H9 (cell line): Measurements from ENCODE around the gene CHAF1A. TPM values are rescaled to one million over a fixed set of nuclear protein-coding genes. Genes with fewer than 3 reads are reported as not detected.

Experiments used
- DNase-seq: peaks from one replicate; pipeline ENCODE4 v3.0.0-alpha.2; 2017
- H2AFZ ChIP-seq: one replicate; pipeline ENCODE4 v1.6.1; 2013; ENCODE audit warnings: mild to moderate bottlenecking, low read length, control low read depth, moderate library complexity
- H2AK5ac ChIP-seq: 2 replicates; pipeline ENCODE4 v1.6.1; 2013; ENCODE audit warnings: low read length, control low read depth, mixed read lengths; ENCODE audit not compliant: insufficient read length
- H2BK120ac ChIP-seq: one replicate; pipeline ENCODE4 v1.6.1; 2013; ENCODE audit warnings: low read depth, mild to moderate bottlenecking, low read length, control low read depth, inconsistent platforms; ENCODE audit not compliant: poor library complexity, severe bottlenecking
- H2BK12ac ChIP-seq: 2 replicates; pipeline ENCODE4 v1.6.1; 2013; ENCODE audit warnings: low read length, control low read depth, mixed read lengths, low read depth; ENCODE audit not compliant: insufficient read length
- H2BK15ac ChIP-seq: 2 replicates; pipeline ENCODE4 v1.6.1; 2013; ENCODE audit warnings: low read depth, low read length, control low read depth
- H2BK20ac ChIP-seq: one replicate; pipeline ENCODE4 v1.6.1; 2013; ENCODE audit warnings: low read depth, mild to moderate bottlenecking, low read length, control low read depth, inconsistent platforms; ENCODE audit not compliant: poor library complexity, severe bottlenecking
- H2BK5ac ChIP-seq: 2 replicates; pipeline ENCODE4 v1.6.1; 2013; ENCODE audit warnings: low read length, control low read depth, mixed read lengths; ENCODE audit not compliant: insufficient read length
- H3K14ac ChIP-seq: 2 replicates; pipeline ENCODE4 v1.6.1; 2013; ENCODE audit warnings: low read length, control low read depth; ENCODE audit not compliant: insufficient read depth
- H3K18ac ChIP-seq: 2 replicates; pipeline ENCODE4 v1.6.1; 2013; ENCODE audit warnings: low read depth, mild to moderate bottlenecking, mixed read lengths, low read length, control low read depth; ENCODE audit not compliant: insufficient read length
- H3K23ac ChIP-seq: 2 replicates; pipeline ENCODE4 v1.6.1; 2013; ENCODE audit warnings: low read length, control low read depth, mixed read lengths, low read depth; ENCODE audit not compliant: insufficient read length
- H3K23me2 ChIP-seq: 2 replicates; pipeline ENCODE4 v1.6.1; 2013; ENCODE audit warnings: low read depth, mild to moderate bottlenecking, mixed read lengths, low read length, control low read depth; ENCODE audit not compliant: insufficient read length, poor library complexity, severe bottlenecking
- H3K27ac ChIP-seq: 2 replicates; pipeline ENCODE4 v1.5.1; 2013; ENCODE audit warnings: low read length, control low read depth, mixed read lengths, low read depth; ENCODE audit not compliant: insufficient read length
- H3K27me3 ChIP-seq: 2 replicates; pipeline ENCODE4 v1.6.1; 2013; ENCODE audit warnings: low read length, control low read depth, inconsistent platforms; ENCODE audit not compliant: insufficient read depth
- H3K4ac ChIP-seq: 2 replicates; pipeline ENCODE4 v1.6.1; 2013; ENCODE audit warnings: low read depth, mild to moderate bottlenecking, control low read depth, inconsistent platforms, low read length, moderate library complexity
- H3K4me1 ChIP-seq: 2 replicates; pipeline ENCODE4 v1.6.1; 2013; ENCODE audit warnings: low read length, control low read depth, inconsistent platforms; ENCODE audit not compliant: insufficient read depth
- H3K4me2 ChIP-seq: 2 replicates; pipeline ENCODE4 v1.6.1; 2013; ENCODE audit warnings: low read length, control low read depth, mixed read lengths; ENCODE audit not compliant: insufficient read length, insufficient read depth
- H3K56ac ChIP-seq: 2 replicates; pipeline ENCODE4 v1.6.1; 2013; ENCODE audit warnings: low read depth, mild to moderate bottlenecking, mixed read lengths, low read length, control low read depth; ENCODE audit not compliant: insufficient read length
- H3K79me1 ChIP-seq: 2 replicates; pipeline ENCODE4 v1.6.1; 2013; ENCODE audit warnings: low read depth, mild to moderate bottlenecking, moderate library complexity, low read length, control low read depth, inconsistent platforms; ENCODE audit not compliant: insufficient read depth, poor library complexity, severe bottlenecking
- H3K79me2 ChIP-seq: 2 replicates; pipeline ENCODE4 v1.6.1; 2013; ENCODE audit warnings: low read length, control low read depth, inconsistent platforms; ENCODE audit not compliant: insufficient read depth
- H3K9ac ChIP-seq: 2 replicates; pipeline ENCODE4 v1.6.1; 2013; ENCODE audit warnings: low read length, control low read depth, mixed read lengths; ENCODE audit not compliant: insufficient read length; ENCODE audit errors: extremely low read depth
- H3K9me3 ChIP-seq: one replicate; pipeline ENCODE4 v1.6.1; 2013; ENCODE audit warnings: low read depth, low read length, inconsistent platforms; ENCODE audit not compliant: control insufficient read depth
- H3T11ph ChIP-seq: one replicate; pipeline ENCODE4 v1.6.1; 2013; ENCODE audit warnings: mild to moderate bottlenecking, low read length, control low read depth, inconsistent platforms
- H4K20me1 ChIP-seq: one replicate; pipeline ENCODE4 v1.6.1; 2013; ENCODE audit not compliant: control insufficient read depth, insufficient read length, insufficient read depth
- H4K5ac ChIP-seq: 2 replicates; pipeline ENCODE4 v1.6.1; 2013; ENCODE audit warnings: low read depth, mild to moderate bottlenecking, mixed read lengths, low read length, control low read depth; ENCODE audit not compliant: insufficient read length
- H4K8ac ChIP-seq: replicated peaks from 2 replicates; pipeline ENCODE4 v1.6.1; 2013; ENCODE audit warnings: low read length, control low read depth, mixed read lengths, low read depth; ENCODE audit not compliant: insufficient read length
- H4K91ac ChIP-seq: 2 replicates; pipeline ENCODE4 v1.6.1; 2013; ENCODE audit warnings: low read depth, mild to moderate bottlenecking, moderate library complexity, mixed read lengths, low read length, control low read depth; ENCODE audit not compliant: insufficient read length
- H3K27ac Mint-ChIP-seq, 3 experiments: 2 replicates in 2 of 3; 3 replicates in 1 of 3; pipeline ENCODE4 v1.8.0; 2020 to 2021; ENCODE audit warnings: mixed read lengths in 3 of 3, mild to moderate bottlenecking in 1 of 3, moderate library complexity in 1 of 3
- H3K27me3 Mint-ChIP-seq: 2 replicates; pipeline ENCODE4 v1.8.0; 2021; ENCODE audit warnings: low read depth, mild to moderate bottlenecking, moderate library complexity, mixed read lengths
- H3K36me3 Mint-ChIP-seq, 3 experiments: 2 replicates in 2 of 3; 3 replicates in 1 of 3; pipeline ENCODE4 v1.8.0; 2020 to 2021; ENCODE audit warnings: low read depth in 3 of 3, mixed read lengths in 3 of 3; ENCODE audit not compliant: insufficient read depth in 1 of 3
- H3K4me1 Mint-ChIP-seq, 2 experiments: 2 replicates each; pipeline ENCODE4 v1.8.0; 2020; ENCODE audit warnings: mixed read lengths in 2 of 2
- H3K4me3 Mint-ChIP-seq, 2 experiments: 2 replicates in 1 of 2; 3 replicates in 1 of 2; pipeline ENCODE4 v1.8.0; 2020 to 2021; ENCODE audit warnings: mild to moderate bottlenecking in 2 of 2, mixed read lengths in 2 of 2, moderate library complexity in 1 of 2
- H3K9me3 Mint-ChIP-seq, 2 experiments: 2 replicates in 1 of 2; 3 replicates in 1 of 2; pipeline ENCODE4 v1.8.0; 2020; ENCODE audit warnings: mild to moderate bottlenecking in 2 of 2, mixed read lengths in 2 of 2, moderate library complexity in 1 of 2
- CTCF ChIP-seq: fragments of 200-600 bp; sonication (generic); conservative IDR thresholded peaks from 3 replicates; pipeline ENCODE4 v1.8.0; 2021; ENCODE audit warnings: antibody characterized with exemption, mild to moderate bottlenecking
- WGBS: extraction: QIAGEN DNeasy Blood & Tissue Kit; methylation state at CpG from one replicate; pipeline ENCODE4 v1.1.7; 2013; ENCODE audit warnings: missing lambda C conversion rate, low lambda C conversion rate, mixed read lengths; ENCODE audit not compliant: insufficient read length; ENCODE audit errors: extremely low coverage; 5-methylcytosine and 5-hydroxymethylcytosine counted together
- total RNA-seq: library from RNA; stranded (reverse); gene quantifications from 2 replicates; pipeline ENCODE4 v1.2.1, GENCODE V29; 2021

Gene CHAF1A
- total RNA-seq, 1 experiment from 2014 or later, result 143 TPM

DNA sequence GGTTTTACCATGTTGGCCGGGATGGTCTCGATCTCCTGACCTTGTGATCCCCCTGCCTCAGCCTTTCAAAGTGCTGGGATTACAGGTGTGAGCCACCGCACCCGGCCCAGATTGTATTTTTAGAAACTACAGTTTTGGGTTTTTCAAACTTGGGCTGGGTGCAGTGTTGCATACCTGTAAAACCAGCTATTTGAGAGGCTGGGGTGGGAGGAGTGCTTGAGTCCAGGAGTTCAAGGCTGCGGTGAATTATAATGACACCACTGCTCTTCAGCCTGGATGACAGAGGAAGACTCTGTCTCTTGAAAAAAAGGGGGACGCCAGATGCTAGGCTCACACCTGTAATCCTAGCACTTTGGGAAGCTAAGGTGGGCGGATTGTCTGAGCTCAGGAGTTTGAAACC lies 4.2 kb downstream of the CHAF1A start:
- H2AK5ac ChIP-seq, result no peak overlapping the region
- H3K4ac ChIP-seq, result no peak overlapping the region
- peaks cover 9% of the 10 kb centered on the region for H3K4me1 ChIP-seq
- no peak overlapping the region for H3K18ac ChIP-seq
- H2BK20ac ChIP-seq, result no peak overlapping the region
- H4K5ac ChIP-seq, result no peak overlapping the region
- no peak overlapping the region for H2BK120ac ChIP-seq
- Mint-ChIP-seq H3K4me3 (peak overlapping the region in 1 of 2 experiments; percentile 32; a peak in 1 of 5 replicates), H3K9me3 (no peaks in the 10 kb centered on the region), H3K4me1 (peaks cover 59 to 67% of the 10 kb centered on the region in 2 experiments), H3K36me3 (peaks cover 40 to 74% (median 69%) of the 10 kb centered on the region in 3 experiments; a peak in 6 of 7 replicates), H3K27me3 (no peaks in the 10 kb centered on the region), H3K27ac (peak overlapping the region; percentile 57 to 87 (median 66); a peak in 3 of 7 replicates)
- H4K20me1 ChIP-seq, result no peaks in the 10 kb centered on the region
- WGBS, result no CpG with 5 or more reads among the region's 7 CpGs
- H3K4me2 ChIP-seq, result no peak overlapping the region
- H3T11ph ChIP-seq, result no peak overlapping the region
- H3K14ac ChIP-seq, result no peak overlapping the region
- H2BK12ac ChIP-seq, result no peak overlapping the region
- peak; percentile 17 for DNase-seq
- no peak overlapping the region for H3K27ac ChIP-seq
- H3K79me2 ChIP-seq, result peaks cover 37% of the 10 kb centered on the region
- TF ChIP-seq CTCF, result no peak
- no peak overlapping the region for H4K91ac ChIP-seq
- no peak overlapping the region for H2BK15ac ChIP-seq
- no peaks in the 10 kb centered on the region for H3K27me3 ChIP-seq
- no peak overlapping the region for H2BK5ac ChIP-seq
- no peak overlapping the region for H3K23ac ChIP-seq
- H3K23me2 ChIP-seq, result peaks cover 4% of the 10 kb centered on the region
- H3K56ac ChIP-seq, result no peak overlapping the region
- H3K9ac ChIP-seq, result no peak overlapping the region
- H2AFZ ChIP-seq, result no peak overlapping the region
- no peak overlapping the region for H4K8ac ChIP-seq
- no peaks in the 10 kb centered on the region for H3K9me3 ChIP-seq
- H3K79me1 ChIP-seq, result peaks cover 4% of the 10 kb centered on the region
